Hematopoietic multipotent progenitor cell treated with erythropoietin and hydrocortisone succinate and interleukin-3 and kit ligand, for 17 days (in vitro differentiated cells): ENCODE data around the gene PRR11.
"Not testable (repeated sequence)": the region's sequence is repeated elsewhere in the genome, so short reads cannot be mapped to it uniquely, and the experiment has no call there.

Source experiments
- DNase-seq: peaks from one replicate; pipeline ENCODE4 v3.0.0-alpha.2; 2015; ENCODE audit warnings: low spot score

The PRR11 gene

GRCh38 chr17:59220328-59221158, 65.0 kb downstream of the PRR11 start, which contains the start of gene GDPD1:
TSS of gene GDPD1 (plus strand) at chr17:59220511. CDS start at chr17:59220610, 99 bp downstream.
- peak; percentile 96 for DNase-seq

GRCh38 chr17:59221159-59221847, 65.8 kb downstream of the PRR11 start:
- DNase-seq, result no peak

DNA sequence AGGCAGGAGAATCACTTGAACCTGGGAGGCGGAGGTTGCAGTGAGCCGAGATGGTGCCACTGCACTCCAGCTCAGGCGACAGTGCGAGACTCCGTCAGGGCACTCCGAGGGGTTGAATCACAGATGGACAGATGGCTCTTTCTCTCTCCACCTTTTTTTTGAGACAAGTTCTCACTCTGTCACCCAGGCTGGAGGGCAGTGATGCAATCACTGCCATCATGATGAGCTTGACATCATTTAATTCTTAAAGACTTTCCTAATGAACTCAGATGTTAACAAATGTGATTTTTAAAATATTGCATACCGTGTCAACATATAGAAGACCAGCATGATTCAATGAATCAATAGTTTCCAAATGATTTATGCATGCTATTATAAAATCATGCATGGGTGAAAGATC, 68.3 kb downstream of the PRR11 start:
- no peak for DNase-seq

GRCh38 chr17:59228588-59228987, 73.0 kb downstream of the PRR11 start:
- not testable (repeated sequence) for DNase-seq

DNA sequence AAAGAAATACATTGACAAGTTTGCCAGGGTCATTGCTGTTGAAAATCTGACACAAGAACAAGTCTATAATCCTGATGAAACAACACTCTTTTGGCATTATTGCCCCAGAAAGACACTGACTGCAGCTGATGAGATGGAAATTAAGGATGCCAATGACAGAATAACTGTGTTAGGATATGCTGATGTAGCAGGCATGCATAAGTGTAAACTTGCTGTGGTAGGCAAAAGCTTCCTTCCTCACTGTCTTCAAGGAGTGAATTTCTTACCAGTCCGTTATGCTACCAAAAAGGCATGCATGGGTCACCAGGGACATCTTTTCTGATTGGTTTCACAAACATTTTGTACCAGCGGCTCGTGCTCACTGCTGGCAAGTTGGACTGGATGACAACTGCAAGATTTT, 75.2 kb downstream of the PRR11 start:
- no peak for DNase-seq

GRCh38 chr17:59234631-59235030, 79.1 kb downstream of the PRR11 start:
- DNase-seq, result no peak

DNA sequence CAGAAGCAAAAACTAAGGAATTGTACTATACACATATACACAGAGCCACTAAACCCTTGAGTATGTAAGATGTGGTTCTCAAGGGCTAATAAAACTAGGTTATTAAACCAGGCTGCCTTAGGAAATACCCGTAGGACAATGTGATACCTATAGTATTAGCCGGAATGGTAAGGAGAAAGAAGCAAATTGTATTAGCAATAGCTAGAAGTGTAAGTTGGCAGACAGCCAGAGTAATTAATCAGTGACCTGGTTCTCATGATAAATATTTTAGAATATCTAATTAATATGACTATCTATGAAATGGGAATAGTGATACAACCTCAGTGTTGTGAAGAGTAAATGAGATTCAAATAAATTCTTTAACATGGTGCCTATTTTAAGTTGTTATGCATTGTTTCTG, 83.4 kb downstream of the PRR11 start:
- no peak for DNase-seq

- no peak for DNase-seq
These were observed 88.5 kb downstream of the PRR11 start for GRCh38 chr17:59244081-59244480.
